ENCODE measurements around the gene GRIK3.

GRIK3 gene

DNA sequence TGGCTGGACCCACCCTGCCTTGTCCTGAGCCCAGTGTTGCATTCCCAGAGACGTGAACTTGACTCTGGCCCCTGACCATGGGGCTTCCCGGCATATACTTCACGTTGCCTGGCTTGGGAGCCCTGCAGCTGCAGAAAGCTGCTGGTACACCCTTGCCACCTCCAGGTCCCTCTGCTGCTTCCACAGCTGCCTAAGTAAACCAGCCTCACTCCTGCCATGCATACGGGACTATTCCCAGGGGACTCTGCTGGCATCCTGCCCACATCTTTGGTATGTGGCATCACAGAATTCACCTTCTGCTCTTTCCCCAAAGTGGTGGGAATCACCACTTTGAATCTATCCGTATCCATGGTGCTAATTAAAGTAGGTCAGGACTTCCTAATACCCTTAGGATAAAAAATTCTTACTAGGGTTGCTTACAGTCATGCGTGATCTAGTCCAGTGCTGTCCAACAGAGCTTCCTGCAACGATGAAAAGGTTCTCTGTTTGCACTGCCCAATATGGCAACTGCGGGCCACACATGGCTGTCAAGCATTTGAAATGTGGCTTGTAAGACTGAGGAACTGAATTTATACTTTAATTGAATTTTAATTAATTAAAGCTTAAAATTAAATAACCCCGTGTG is 203.0 kb downstream of the GRIK3 start:
- DNase-seq (ENCODE audit: low read depth, low spot score): no peak

GRCh38 chr1:36829961-36830360 is 204.4 kb downstream of the GRIK3 start:
- DNase-seq (ENCODE audit: low read depth, low spot score): no peak

- no peak for DNase-seq (ENCODE audit: low read depth, low spot score)
These were observed 205.2 kb downstream of the GRIK3 start for GRCh38 chr1:36829066-36829465.

DNA sequence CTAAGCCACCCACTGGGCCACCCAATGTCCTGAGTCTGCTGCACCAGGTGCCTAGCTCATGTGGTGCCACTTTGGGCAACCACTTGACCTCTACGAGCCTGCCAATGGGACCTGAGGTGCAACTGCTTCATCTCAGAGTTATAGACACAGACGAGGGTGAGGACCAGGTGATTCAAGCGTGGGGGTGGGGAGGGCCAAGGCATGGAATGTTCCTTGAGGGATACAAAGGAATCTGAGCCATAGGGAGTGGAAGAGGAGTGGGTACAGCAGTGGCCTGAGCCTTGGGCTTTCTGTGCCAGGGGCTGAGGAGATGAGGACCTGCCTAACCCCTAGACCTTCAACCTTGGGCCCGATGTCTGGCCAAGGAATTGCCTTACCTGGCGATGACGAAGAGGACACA is 209.1 kb downstream of the GRIK3 start:
- DNase-seq (ENCODE audit: low read depth, low spot score): no peak

- no peak for DNase-seq (ENCODE audit: low read depth, low spot score)
These were observed 209.9 kb downstream of the GRIK3 start for GRCh38 chr1:36824390-36824861.

DNA sequence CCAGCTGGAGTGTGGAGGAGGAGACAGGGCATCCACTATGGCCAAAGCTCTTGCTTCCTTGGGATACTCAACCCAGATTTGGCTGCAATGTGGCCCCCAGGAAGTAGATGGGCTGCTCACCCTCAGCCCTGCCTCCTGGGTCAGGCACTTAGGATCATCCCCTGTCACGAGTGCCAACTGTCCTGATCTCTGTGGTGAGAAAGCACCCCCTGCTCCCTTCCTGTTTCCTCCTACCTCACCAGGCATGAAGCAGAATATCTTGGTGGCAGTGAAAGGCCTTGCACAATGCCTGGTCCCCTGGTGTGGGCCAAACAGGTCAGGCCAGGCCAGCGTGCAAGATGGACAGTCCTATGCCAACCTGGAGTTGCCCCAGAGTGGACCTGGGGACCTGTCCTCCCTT is 211.7 kb downstream of the GRIK3 start:
- no peak for DNase-seq (ENCODE audit: low read depth, low spot score)

DNA sequence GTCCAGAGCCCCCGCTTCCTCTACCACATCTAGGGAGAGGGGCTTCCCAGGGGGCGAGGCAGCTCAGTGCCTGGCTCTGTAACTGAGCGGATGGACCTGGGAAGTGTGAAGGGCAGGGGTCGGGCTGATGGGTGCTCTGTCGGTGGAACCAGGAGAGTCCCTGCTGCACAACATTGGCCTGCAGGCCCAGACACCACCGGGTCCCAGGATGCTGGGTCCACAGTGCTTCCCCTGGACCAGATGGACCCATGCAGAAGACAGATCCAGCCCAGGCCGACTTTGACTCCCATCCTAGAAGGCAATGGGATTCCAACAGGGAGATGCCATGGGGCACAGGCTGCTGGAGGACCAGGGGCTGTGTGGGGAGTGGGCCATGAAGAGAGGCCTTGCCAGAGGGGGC is 212.9 kb downstream of the GRIK3 start:
- DNase-seq (ENCODE audit: low read depth, low spot score): no peak

- DNase-seq (ENCODE audit: low read depth, low spot score): no peak
These were observed 215.5 kb downstream of the GRIK3 start for GRCh38 chr1:36818771-36819170.

- no peak for DNase-seq (ENCODE audit: low read depth, low spot score)
These were observed 218.0 kb downstream of the GRIK3 start for GRCh38 chr1:36816348-36816747.

- DNase-seq (ENCODE audit: low read depth, low spot score): no peak
These were observed 219.5 kb downstream of the GRIK3 start for GRCh38 chr1:36814774-36815173.

GRCh38 chr1:36814083-36814482 is 220.2 kb downstream of the GRIK3 start:
- no peak for DNase-seq (ENCODE audit: low read depth, low spot score)

DNA sequence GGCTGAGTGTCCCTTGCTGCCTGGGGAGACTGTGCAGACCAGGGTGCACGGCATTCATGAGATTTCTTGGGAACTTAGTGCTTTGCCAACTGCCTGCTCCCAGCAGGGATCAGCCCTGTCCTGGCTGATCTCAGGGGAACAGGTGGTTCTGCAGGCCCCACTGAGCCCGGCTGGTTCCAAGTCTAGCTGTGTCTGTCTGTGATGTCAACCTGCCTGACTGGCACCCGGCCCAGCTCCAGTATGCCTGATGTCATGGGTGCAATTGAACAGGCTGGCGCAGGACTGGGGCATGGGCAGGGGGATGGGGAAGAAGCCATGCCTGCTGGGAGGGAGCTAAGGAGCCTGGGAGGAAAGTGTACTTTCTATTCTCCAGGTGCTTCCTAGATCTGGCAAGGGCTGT is 227.1 kb downstream of the GRIK3 start:
- DNase-seq (ENCODE audit: low read depth, low spot score): no peak

- DNase-seq (ENCODE audit: low read depth, low spot score): no peak
These were observed 228.2 kb downstream of the GRIK3 start for GRCh38 chr1:36805979-36806640.

DNA sequence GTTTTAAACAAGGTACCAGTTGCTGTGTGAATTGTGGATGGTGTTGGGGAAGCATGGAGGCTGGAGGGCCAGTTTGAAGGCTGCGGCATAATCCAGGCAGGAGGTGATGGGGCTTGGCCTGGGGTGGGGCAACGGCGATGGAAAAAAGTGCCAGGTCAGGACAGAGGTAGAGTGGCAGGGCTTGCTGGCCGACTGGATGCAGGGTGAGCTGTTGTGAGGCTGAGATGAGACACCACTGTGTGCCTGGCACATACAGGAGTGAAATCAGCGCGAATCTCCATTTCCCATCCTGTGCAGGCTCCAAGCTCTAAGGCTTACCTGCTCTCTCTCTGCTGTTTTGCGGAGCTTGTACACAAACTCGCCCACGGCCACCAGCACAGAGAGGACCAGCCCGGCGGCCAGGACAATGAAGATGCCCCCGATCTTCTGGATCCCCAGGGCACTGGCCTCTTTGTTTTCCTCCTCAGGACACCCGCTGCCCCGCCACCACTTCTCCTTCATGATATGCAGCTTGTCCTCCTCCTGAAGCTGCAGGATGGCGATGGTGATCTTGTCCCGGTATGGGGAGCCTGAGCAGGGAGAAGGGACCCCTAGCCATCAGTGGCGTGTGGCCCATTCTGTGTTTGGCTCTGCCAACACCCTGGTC is 229.5 kb downstream of the GRIK3 start:
- no peak for DNase-seq (ENCODE audit: low read depth, low spot score)

GRCh38 chr1:36803868-36804570 is 230.3 kb downstream of the GRIK3 start:
- no peak for DNase-seq (ENCODE audit: low read depth, low spot score)

DNA sequence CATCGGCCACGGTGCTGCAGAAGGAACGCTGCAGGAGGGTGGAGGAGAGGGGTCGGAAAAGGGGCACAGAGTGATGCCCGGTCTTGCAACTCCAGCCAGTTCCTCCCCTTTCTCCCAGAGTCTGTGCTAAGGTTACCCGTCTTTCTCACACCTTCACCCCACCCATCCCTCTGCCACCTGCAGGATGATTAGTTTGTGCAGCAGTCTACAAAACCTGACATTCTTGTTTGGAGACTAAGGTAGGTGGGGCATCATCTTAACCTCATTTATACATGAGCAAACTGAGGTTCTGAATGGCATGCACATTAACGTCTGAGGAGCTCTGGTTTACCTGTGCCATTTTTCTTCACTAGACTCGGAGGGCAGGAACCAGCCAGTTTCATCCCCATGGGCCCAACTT is 232.3 kb downstream of the GRIK3 start:
- no peak for DNase-seq (ENCODE audit: low read depth, low spot score)

- DNase-seq (ENCODE audit: low read depth, low spot score): no peak
These were observed 236.6 kb downstream of the GRIK3 start for GRCh38 chr1:36797761-36798160.

GRCh38 chr1:36796733-36797132 is 237.6 kb downstream of the GRIK3 start:
- no peak for DNase-seq (ENCODE audit: low read depth, low spot score)

DNA sequence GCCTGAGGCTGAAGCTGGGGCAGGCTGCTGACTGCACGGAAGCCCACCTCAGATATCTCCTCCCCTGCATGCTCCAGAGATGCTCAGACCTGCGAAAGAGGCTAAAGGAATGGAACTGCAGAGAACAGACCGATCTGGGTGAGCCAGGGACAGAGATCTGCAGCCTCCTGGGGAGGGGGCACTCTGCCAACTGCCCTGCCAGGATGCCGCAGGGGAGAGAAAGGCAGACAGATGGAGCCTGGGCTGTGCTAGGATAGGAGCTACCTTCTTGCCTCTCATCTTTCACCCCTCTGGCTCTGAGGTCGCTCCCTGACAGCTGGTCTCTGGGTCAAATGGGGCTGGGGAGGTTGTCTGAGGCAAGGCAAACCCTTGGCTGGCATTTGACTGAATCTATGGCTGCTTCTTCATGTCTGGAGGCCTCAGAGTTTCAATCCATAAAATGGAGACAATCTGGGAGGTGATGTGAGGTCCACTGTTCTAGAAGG is 238.2 kb downstream of the GRIK3 start:
- no peak for DNase-seq (ENCODE audit: low read depth, low spot score)

GRCh38 chr1:36794460-36794859 is 239.9 kb downstream of the GRIK3 start:
- no peak for DNase-seq (ENCODE audit: low read depth, low spot score)

GRCh38 chr1:36793452-36793851 is 240.9 kb downstream of the GRIK3 start:
- no peak for DNase-seq (ENCODE audit: low read depth, low spot score)

GRCh38 chr1:36792292-36792691 is 242.0 kb downstream of the GRIK3 start:
- DNase-seq (ENCODE audit: low read depth, low spot score): no peak

Measured in smooth muscle cell of the brain vasculature (primary cell).